Psoas muscle (tissue), 8 donors: ENCODE data around the gene PCDHA7. TPM values are rescaled to one million over a fixed set of nuclear protein-coding genes. Genes with fewer than 3 reads are reported as not detected.
"Not testable (repeated sequence)": the region's sequence is repeated elsewhere in the genome, so short reads cannot be mapped to it uniquely, and the experiment has no call there.

Source experiments
- ATAC-seq, 4 donors: fragments of 200-7000 bp; cut with Tn5 transposase; one replicate each; pipeline ENCODE4 v1.9.1; 2020; ENCODE audit warnings: moderate library complexity in 3 of 4, mild to moderate bottlenecking in 2 of 4
- DNase-seq, 2 donors: peaks; one replicate each; pipeline ENCODE4 v3.0.0-alpha.2; 2020
- H3K27ac ChIP-seq: fragments of 200-600 bp; one replicate; pipeline ENCODE4 v1.8.0; 2022
- H3K27me3 ChIP-seq, 3 donors: fragments of 200-600 bp in 1 of 3; one replicate each; pipeline versions ENCODE4 v1.6.1 to v1.8.0; 2013 to 2022; ENCODE audit warnings: low read length in 2 of 3, mild to moderate bottlenecking in 2 of 3, moderate library complexity in 1 of 3; ENCODE audit not compliant: insufficient read depth in 3 of 3
- H3K36me3 ChIP-seq, 2 donors: fragments of 200-600 bp in 1 of 2; one replicate each; pipeline versions ENCODE4 v1.6.1 to v1.8.0; 2013 to 2022; ENCODE audit warnings: low read depth in 1 of 2, mild to moderate bottlenecking in 1 of 2, moderate library complexity in 1 of 2; ENCODE audit not compliant: insufficient read depth in 1 of 2
- H3K4me1 ChIP-seq: fragments of 200-600 bp; one replicate; pipeline ENCODE4 v1.8.0; 2022
- H3K4me3 ChIP-seq: fragments of 200-600 bp; one replicate; pipeline ENCODE4 v1.8.0; 2022; ENCODE audit warnings: mild to moderate bottlenecking
- H3K9me3 ChIP-seq: fragments of 200-600 bp; one replicate; pipeline ENCODE4 v1.8.0; 2022
- WGBS, 3 donors: extraction: QIAGEN DNeasy Blood & Tissue Kit; methylation state at CpG; one replicate each; pipeline versions ENCODE4 v1.1.6 to v1.1.7; 2013; 5-methylcytosine and 5-hydroxymethylcytosine counted together
- intact Hi-C, 2 donors: fragments of 100-400 bp; cut with DNase I; formaldehyde crosslinking; loops; one replicate each; pipeline versions ENCODE4 v1.11.0 to v1.14.2; 2022
- long read RNA-seq, 2 donors: library from polyadenylated mRNA; unstranded; transcript quantifications; one replicate each; pipeline ENCODE4 v2.0.0, GENCODE V29; 2021
- polyA plus RNA-seq, 3 donors: library from polyadenylated mRNA; stranded (reverse); fragments of 200-250 nt; gene quantifications; one replicate each; pipeline ENCODE4 v1.2.3, GENCODE V29; 2013
- total RNA-seq, 4 donors: library from RNA; stranded (reverse); fragmentation: NEBNext Ultra II Directional in 2 of 4; extraction: Animal tissue kit (Norgen Biotek cat#: 25700) in 2 of 4; gene quantifications; one replicate each; pipeline versions ENCODE4 v1.2.1 to v1.2.4, GENCODE V29; 2021 to 2023
- TF ChIP-seq, protein P1 (sequence below): fragments of 200-600 bp; IDR thresholded peaks from one replicate; pipeline ENCODE4 v1.8.0; 2022; ENCODE audit warnings: antibody characterized with exemption
- donor health status: healthy with polysubstance abuse.
- donor health status: DM: no; HTN: no; CAD: no; lungs with moderate emphysema.
- donor health status: Bipolar disorder and iron deficiency.
- donor health status: healthy.
- donor health status: DM: yes; HTN: yes; CAD: no.
- donor health status: DM: no; HTN: no; CAD: no.
- donor health status: DM: no; HTN: no; CAD: no.
- donor health status: DM: yes; HTN: yes; CAD: no.

The PCDHA7 gene, protein sequence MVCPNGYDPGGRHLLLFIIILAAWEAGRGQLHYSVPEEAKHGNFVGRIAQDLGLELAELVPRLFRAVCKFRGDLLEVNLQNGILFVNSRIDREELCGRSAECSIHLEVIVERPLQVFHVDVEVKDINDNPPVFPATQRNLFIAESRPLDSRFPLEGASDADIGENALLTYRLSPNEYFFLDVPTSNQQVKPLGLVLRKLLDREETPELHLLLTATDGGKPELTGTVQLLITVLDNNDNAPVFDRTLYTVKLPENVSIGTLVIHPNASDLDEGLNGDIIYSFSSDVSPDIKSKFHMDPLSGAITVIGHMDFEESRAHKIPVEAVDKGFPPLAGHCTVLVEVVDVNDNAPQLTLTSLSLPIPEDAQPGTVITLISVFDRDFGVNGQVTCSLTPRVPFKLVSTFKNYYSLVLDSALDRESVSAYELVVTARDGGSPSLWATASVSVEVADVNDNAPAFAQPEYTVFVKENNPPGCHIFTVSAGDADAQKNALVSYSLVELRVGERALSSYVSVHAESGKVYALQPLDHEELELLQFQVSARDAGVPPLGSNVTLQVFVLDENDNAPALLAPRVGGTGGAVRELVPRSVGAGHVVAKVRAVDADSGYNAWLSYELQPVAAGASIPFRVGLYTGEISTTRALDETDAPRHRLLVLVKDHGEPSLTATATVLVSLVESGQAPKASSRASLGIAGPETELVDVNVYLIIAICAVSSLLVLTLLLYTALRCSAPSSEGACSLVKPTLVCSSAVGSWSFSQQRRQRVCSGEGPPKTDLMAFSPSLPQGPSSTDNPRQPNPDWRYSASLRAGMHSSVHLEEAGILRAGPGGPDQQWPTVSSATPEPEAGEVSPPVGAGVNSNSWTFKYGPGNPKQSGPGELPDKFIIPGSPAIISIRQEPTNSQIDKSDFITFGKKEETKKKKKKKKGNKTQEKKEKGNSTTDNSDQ
- total RNA-seq (under 1 TPM in 1 of 4 donors, not detected in 3; 0.08 TPM), polyA plus RNA-seq (under 1 TPM in 2 of 3 donors, not detected in 1; 0.01 to 0.07 TPM)
- long read RNA-seq, donor 1: 0 reads
- long read RNA-seq, donor 2: 0 reads

DNA sequence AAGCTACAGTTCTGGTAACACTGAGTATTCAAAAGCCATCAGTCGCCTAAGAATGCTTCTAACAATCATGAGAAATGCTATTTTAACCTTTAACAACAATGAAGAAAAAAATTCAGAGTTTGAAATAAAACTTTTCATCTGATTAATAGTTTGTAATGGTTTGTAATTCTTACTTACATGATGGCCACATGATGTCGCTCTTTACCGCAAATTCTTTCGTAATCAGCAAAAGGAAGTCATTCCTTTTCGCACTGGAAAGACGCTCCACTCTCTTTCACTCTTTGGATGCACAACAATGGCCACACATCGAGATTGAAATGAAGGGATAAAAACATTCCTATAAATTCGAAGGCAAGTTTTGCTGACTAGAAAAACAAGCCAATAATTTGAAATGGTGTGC lies at the start of gene PCDHA7:
TSS of gene PCDHA7 (plus strand) at position 277 of the 400 bp plus-strand sequence. CDS start at position 392, 115 bp downstream.
- WGBS, 3 donors: 7 to 14% (median 8%) methylated on average over 8 of the region's 8 CpGs
- H3K9me3 ChIP-seq: peaks cover 21% of the 10 kb centered on the region

DNA sequence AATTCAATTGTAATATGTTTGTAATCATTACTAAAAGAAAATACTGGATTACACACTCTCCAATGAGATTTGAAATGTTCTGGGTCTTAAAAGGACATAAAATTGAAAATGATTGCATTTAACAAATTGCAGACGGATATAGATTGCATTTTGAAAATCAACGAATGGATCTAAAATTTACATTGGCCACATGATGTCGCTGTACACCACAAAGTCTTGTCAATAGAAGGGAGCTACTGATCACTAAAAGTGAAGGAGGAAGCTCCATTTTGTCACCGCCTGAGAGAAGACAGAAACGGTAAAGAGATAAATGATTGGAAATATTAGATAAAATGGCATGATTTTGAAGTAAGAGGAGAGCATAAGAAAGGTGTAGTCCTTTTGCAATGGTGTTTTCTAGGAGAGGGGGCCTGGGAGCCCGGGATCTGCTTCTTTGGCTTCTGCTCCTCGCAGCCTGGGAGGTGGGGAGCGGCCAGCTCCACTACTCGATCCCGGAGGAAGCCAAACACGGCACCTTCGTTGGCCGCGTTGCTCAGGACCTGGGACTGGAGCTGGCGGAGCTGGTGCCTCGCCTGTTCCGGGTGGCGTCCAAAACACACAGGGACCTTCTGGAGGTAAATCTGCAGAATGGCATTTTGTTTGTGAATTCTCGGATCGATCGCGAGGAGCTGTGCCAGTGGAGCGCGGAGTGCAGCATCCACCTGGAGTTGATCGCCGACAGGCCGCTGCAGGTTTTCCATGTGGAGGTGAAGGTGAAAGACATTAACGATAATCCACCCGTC lies 48.0 kb upstream of the PCDHA7 start, which contains the start of gene PCDHA1:
TSS of gene PCDHA1 (plus strand) at position 236 of the 782 bp plus-strand sequence.
- ATAC-seq (no peak), DNase-seq (no peak)
- TF ChIP-seq, protein P1, sequence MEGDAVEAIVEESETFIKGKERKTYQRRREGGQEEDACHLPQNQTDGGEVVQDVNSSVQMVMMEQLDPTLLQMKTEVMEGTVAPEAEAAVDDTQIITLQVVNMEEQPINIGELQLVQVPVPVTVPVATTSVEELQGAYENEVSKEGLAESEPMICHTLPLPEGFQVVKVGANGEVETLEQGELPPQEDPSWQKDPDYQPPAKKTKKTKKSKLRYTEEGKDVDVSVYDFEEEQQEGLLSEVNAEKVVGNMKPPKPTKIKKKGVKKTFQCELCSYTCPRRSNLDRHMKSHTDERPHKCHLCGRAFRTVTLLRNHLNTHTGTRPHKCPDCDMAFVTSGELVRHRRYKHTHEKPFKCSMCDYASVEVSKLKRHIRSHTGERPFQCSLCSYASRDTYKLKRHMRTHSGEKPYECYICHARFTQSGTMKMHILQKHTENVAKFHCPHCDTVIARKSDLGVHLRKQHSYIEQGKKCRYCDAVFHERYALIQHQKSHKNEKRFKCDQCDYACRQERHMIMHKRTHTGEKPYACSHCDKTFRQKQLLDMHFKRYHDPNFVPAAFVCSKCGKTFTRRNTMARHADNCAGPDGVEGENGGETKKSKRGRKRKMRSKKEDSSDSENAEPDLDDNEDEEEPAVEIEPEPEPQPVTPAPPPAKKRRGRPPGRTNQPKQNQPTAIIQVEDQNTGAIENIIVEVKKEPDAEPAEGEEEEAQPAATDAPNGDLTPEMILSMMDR: no peak
- Histone ChIP-seq H3K4me3 (no peak within 1 kb of the TSS), H3K27me3 (peaks cover 0 to 35% (median 16%) of the 10 kb centered on the region in 3 donors), H3K4me1 (no peaks in the 10 kb centered on the region), H3K27ac (no peak within 1 kb of the TSS), H3K36me3 (no peaks in the 10 kb centered on the region), H3K9me3 (peaks cover 16% of the 10 kb centered on the region)
- intact Hi-C loops: no loop called here
- 17 to 21% (median 18%) methylated on average over 29 of the region's 29 CpGs for WGBS, 3 donors

More for the DNA sequence above, at the start of gene PCDHA7:
- Histone ChIP-seq H3K27ac (no peak within 1 kb of the TSS), H3K36me3 (no peaks in the 10 kb centered on the region), H3K4me3 (no peak within 1 kb of the TSS), H3K4me1 (no peaks in the 10 kb centered on the region), H3K27me3 (peaks cover 0 to 31% (median 5%) of the 10 kb centered on the region in 3 donors)
- ATAC-seq (no peak), DNase-seq (no peak)
- TF ChIP-seq, protein P1: no peak
- intact Hi-C loops: no loop called here

DNA sequence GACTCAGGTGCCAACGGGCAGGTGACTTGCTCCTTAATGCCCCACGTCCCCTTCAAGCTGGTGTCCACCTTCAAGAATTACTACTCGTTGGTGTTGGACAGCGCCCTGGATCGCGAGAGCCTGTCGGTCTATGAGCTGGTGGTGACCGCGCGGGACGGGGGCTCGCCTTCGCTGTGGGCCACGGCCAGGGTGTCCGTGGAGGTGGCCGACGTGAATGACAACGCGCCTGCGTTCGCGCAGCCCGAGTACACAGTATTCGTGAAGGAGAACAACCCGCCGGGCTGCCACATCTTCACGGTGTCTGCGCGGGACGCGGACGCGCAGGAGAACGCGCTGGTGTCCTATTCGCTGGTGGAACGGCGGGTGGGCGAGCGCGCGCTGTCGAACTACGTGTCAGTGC lies 46.6 kb upstream of the PCDHA7 start:
- H3K27ac ChIP-seq, DNase-seq, intact Hi-C loops, H3K4me1 ChIP-seq, ATAC-seq, H3K4me3 ChIP-seq, H3K36me3 ChIP-seq: not testable (repeated sequence)
- 33 to 38% (median 34%) methylated on average over 44 of the region's 44 CpGs for WGBS, 3 donors
- H3K27me3 ChIP-seq: peaks cover 2 to 35% (median 18%) of the 10 kb centered on the region in 3 donors
- H3K9me3 ChIP-seq: peaks cover 16% of the 10 kb centered on the region

DNA sequence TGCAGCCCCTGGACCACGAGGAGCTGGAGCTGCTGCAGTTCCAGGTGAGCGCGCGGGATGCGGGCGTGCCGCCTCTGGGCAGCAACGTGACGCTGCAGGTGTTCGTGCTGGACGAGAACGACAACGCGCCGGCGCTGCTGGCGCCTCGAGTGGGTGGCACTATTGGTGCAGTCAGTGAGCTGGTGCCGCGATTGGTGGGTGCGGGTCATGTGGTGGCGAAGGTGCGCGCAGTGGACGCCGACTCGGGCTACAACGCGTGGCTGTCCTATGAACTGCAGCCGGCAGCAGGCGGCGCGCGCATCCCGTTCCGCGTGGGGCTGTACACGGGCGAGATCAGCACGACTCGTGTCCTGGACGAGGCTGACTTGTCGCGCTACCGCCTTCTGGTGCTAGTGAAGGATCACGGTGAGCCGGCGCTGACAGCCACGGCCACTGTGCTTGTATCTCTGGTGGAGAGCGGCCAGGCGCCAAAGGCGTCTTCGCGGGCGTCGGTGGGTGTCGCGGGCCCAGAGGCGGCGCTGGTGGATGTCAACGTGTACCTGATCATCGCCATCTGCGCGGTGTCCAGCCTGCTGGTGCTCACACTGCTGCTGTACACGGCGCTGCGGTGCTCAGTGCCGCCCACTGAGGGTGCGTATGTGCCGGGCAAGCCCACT lies 46.1 kb upstream of the PCDHA7 start:
- 25 to 37% (median 29%) methylated on average over 66 to 70 of the region's 70 CpGs for WGBS, 3 donors
- H3K4me1 ChIP-seq, H3K36me3 ChIP-seq, DNase-seq, ATAC-seq, H3K27ac ChIP-seq, intact Hi-C loops, H3K4me3 ChIP-seq: not testable (repeated sequence)
- Histone ChIP-seq H3K9me3 (peaks cover 14% of the 10 kb centered on the region), H3K27me3 (peaks cover 2 to 37% (median 18%) of the 10 kb centered on the region in 3 donors)

DNA sequence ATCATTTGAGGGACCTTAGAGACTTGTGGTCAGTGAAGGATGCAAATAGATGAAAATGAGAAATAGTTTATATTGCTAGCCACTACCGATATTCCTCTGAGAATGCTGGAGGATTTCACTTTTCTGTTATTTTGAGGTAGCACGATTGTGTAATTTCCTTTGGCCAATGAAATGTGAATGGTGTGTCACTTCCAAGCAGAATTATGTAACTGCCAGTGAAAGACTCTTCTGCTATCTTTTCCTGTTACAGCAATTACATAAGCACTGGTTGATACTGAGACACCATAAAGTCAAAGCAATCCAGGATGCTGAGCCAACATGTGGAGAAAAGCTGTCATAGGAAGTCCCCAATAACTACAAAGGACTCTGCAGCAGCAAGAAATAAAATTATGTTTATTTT lies 43.0 kb upstream of the PCDHA7 start:
- H3K36me3 ChIP-seq: no peaks in the 10 kb centered on the region
- intact Hi-C loops: no loop called here
- DNase-seq (no peak), ATAC-seq (no peak)
- H3K27ac ChIP-seq: no peak overlapping the region
- TF ChIP-seq, protein P1: no peak
- peaks cover 21% of the 10 kb centered on the region for H3K9me3 ChIP-seq
- no peak overlapping the region for H3K4me3 ChIP-seq
- WGBS, 3 donors: 23 to 36% (median 31%) methylated on average over 2 of the region's 2 CpGs
- H3K27me3 ChIP-seq: peaks cover 2 to 40% (median 15%) of the 10 kb centered on the region in 3 donors
- no peaks in the 10 kb centered on the region for H3K4me1 ChIP-seq
